Gastrocnemius medialis (tissue), 4 donors: Measurements from ENCODE around the gene ADAM17.

Source experiments
- POLR2A ChIP-seq, 2 donors: fragments of 450-650 bp; IDR thresholded peaks; one replicate each; pipeline ENCODE4 v1.6.1; 2017; ENCODE audit warnings: antibody characterized with exemption in 2 of 2, mild to moderate bottlenecking in 2 of 2, moderate library complexity in 2 of 2
- TF ChIP-seq, protein P1 (sequence below), 5 experiments: fragments of 450-650 bp in 3 of 5; fragments of 200-600 bp in 2 of 5; sonication (generic) in 2 of 5; IDR thresholded peaks in 4 of 5; conservative IDR thresholded peaks in 1 of 5; 1 replicate in 4 of 5; 2 replicates in 1 of 5; pipeline ENCODE4 v1.5.1; 2016 to 2019; ENCODE audit warnings: antibody characterized with exemption in 5 of 5, mild to moderate bottlenecking in 3 of 5, moderate library complexity in 3 of 5

DNA sequence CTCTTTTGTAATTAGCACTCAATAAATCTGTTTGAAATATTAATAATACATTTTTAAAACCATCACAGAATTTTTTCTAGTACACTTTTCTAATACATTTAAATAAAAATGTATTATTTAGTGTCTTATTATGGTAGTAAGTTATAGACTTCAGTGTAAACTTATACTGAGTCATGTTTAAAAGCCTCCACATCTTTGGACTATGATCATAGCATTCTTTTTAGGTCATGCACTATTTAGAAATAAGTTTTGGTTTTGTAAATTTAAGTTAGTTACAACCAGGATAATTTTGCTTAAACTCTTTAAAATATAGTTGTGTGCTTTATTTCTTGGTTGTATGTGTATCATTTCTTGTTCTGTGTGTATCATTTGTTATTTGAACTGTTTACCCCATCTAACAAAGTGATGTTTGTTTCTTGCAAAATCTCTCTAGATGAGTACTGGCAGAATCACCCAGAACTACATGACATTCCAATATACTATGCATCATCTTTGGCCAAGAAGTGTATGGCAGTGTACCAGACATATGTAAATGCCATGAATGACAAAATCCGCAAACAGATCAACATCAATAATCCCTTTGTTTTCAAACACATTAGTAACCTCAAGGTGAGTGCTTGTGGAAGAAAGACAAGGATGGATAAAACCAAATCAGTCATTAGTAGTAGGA is 115.4 kb downstream of the ADAM17 start:
- TF ChIP-seq, protein P1, sequence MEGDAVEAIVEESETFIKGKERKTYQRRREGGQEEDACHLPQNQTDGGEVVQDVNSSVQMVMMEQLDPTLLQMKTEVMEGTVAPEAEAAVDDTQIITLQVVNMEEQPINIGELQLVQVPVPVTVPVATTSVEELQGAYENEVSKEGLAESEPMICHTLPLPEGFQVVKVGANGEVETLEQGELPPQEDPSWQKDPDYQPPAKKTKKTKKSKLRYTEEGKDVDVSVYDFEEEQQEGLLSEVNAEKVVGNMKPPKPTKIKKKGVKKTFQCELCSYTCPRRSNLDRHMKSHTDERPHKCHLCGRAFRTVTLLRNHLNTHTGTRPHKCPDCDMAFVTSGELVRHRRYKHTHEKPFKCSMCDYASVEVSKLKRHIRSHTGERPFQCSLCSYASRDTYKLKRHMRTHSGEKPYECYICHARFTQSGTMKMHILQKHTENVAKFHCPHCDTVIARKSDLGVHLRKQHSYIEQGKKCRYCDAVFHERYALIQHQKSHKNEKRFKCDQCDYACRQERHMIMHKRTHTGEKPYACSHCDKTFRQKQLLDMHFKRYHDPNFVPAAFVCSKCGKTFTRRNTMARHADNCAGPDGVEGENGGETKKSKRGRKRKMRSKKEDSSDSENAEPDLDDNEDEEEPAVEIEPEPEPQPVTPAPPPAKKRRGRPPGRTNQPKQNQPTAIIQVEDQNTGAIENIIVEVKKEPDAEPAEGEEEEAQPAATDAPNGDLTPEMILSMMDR (IDR thresholded peaks at IDR 0.05 in 4 of 5, conservative IDR thresholded peaks at IDR 0.05 in 1 of 5), result no peak
- no peak for TF ChIP-seq POLR2A (IDR thresholded peaks at IDR 0.05)
